DND-41 (cell line): ENCODE results near the gene ANXA1.
A peak's percentile ranks its signal among the peaks of the same experiment; 100 is the strongest.

Experiments
- ATAC-seq: fragments of 200-7000 bp; cut with Tn5 transposase; 3 replicates; pipeline ENCODE4 v1.9.1; 2021; ENCODE audit warnings: low read depth; ENCODE audit not compliant: insufficient read depth
- DNase-seq: peaks from one replicate; pipeline ENCODE4 v3.0.0-alpha.2; 2020
- H2AFZ ChIP-seq: 2 replicates; pipeline ENCODE4 v1.6.0; 2012; ENCODE audit warnings: low read depth, low read length
- H3K27ac ChIP-seq: 2 replicates; pipeline ENCODE4 v1.5.1; 2012; ENCODE audit warnings: low read length, inconsistent platforms
- H3K27me3 ChIP-seq: fragments of 200-600 bp; sonication (generic); 2 replicates; pipeline ENCODE4 v1.6.0; 2012; ENCODE audit warnings: low read length, mild to moderate bottlenecking, inconsistent platforms; ENCODE audit not compliant: insufficient read depth, poor library complexity
- H3K36me3 ChIP-seq: 2 replicates; pipeline ENCODE4 v1.5.1; 2012; ENCODE audit warnings: low read length, inconsistent platforms; ENCODE audit not compliant: insufficient read depth
- H3K4me1 ChIP-seq: 2 replicates; pipeline ENCODE4 v1.5.1; 2012; ENCODE audit warnings: mild to moderate bottlenecking, low read length; ENCODE audit not compliant: insufficient read depth
- H3K4me2 ChIP-seq: 2 replicates; pipeline ENCODE4 v1.6.0; 2012; ENCODE audit warnings: mild to moderate bottlenecking, moderate library complexity, low read length, inconsistent platforms; ENCODE audit not compliant: insufficient read depth
- H3K4me3 ChIP-seq, 2 experiments: fragments of 200-600 bp in 1 of 2; shearing (Covaris generic) in 1 of 2; 2 replicates each; pipeline ENCODE4 v1.5.1; 2012 to 2016; ENCODE audit warnings: inconsistent platforms in 2 of 2, low read length in 2 of 2, mild to moderate bottlenecking in 2 of 2, low read depth in 1 of 2, moderate library complexity in 1 of 2
- H3K79me2 ChIP-seq: 2 replicates; pipeline ENCODE4 v1.6.0; 2012; ENCODE audit warnings: low read length, inconsistent platforms; ENCODE audit not compliant: insufficient read depth
- H3K9ac ChIP-seq: 2 replicates; pipeline ENCODE4 v1.6.0; 2012; ENCODE audit warnings: low read depth, mild to moderate bottlenecking, inconsistent platforms, low read length, moderate library complexity
- H3K9me3 ChIP-seq: 2 replicates; pipeline ENCODE4 v1.5.1; 2012; ENCODE audit warnings: low read length, moderate library complexity, mild to moderate bottlenecking, inconsistent platforms; ENCODE audit not compliant: insufficient read depth, severe bottlenecking
- H4K20me1 ChIP-seq: 2 replicates; pipeline ENCODE4 v1.6.0; 2012; ENCODE audit warnings: low read length; ENCODE audit not compliant: insufficient read depth
- CTCF ChIP-seq: IDR thresholded peaks from 2 replicates; pipeline ENCODE4 v1.5.1; 2012; ENCODE audit warnings: borderline replicate concordance, low read length, moderate library complexity, mild to moderate bottlenecking; ENCODE audit not compliant: poor library complexity, severe bottlenecking; ENCODE audit errors: extremely low read depth
- EZH2 ChIP-seq: IDR thresholded peaks from 3 replicates; pipeline ENCODE4 v1.6.1; 2012; ENCODE audit warnings: borderline replicate concordance, low read depth, mild to moderate bottlenecking, moderate library complexity, low read length, inconsistent platforms; ENCODE audit not compliant: severe bottlenecking

The ANXA1 gene

GRCh38 chr9:73162987-73163768 lies 11.5 kb downstream of the ANXA1 start:
- Histone ChIP-seq H3K27ac (no peak overlapping the region), H3K4me1 (peaks cover 10% of the 10 kb centered on the region; the same call in 1 of the 2 replicates), H4K20me1 (no peaks in the 10 kb centered on the region), H3K4me2 (no peak overlapping the region), H3K36me3 (peaks cover 97% of the 10 kb centered on the region), H3K9me3 (no peaks in the 10 kb centered on the region), H3K9ac (no peak overlapping the region), H3K4me3 (no peak overlapping the region), H3K27me3 (no peaks in the 10 kb centered on the region), H2AFZ (no peak overlapping the region), H3K79me2 (peaks cover 18% of the 10 kb centered on the region)
- TF ChIP-seq CTCF, result no peak
- TF ChIP-seq EZH2, result no peak
- 0 out of 3 replicates have a peak, but pooled peaks have one; percentile 53 for ATAC-seq
- DNase-seq, result no peak

- no peaks in the 10 kb centered on the region for H3K79me2 ChIP-seq
- no peaks in the 10 kb centered on the region for H4K20me1 ChIP-seq
- H3K36me3 ChIP-seq, result peaks cover 96% of the 10 kb centered on the region
Measured at GRCh38 chr9:73165911-73166310, 14.2 kb downstream of the ANXA1 start.

GRCh38 chr9:73166468-73166867 lies 14.8 kb downstream of the ANXA1 start:
- Histone ChIP-seq H3K27me3 (no peaks in the 10 kb centered on the region), H3K4me3 (no peak overlapping the region), H2AFZ (no peak overlapping the region), H3K36me3 (peaks cover 91% of the 10 kb centered on the region), H4K20me1 (no peaks in the 10 kb centered on the region), H3K9ac (no peak overlapping the region), H3K79me2 (no peaks in the 10 kb centered on the region), H3K4me2 (no peak overlapping the region), H3K9me3 (no peaks in the 10 kb centered on the region), H3K27ac (no peak overlapping the region), H3K4me1 (no peaks in the 10 kb centered on the region)
- DNase-seq, result no peak
- TF ChIP-seq CTCF, result no peak
- TF ChIP-seq EZH2, result no peak
- no peak for ATAC-seq

More at GRCh38 chr9:73165911-73166310, 14.2 kb downstream of the ANXA1 start:
- no peak for DNase-seq
- no peak overlapping the region for H2AFZ ChIP-seq
- H3K4me1 ChIP-seq, result no peaks in the 10 kb centered on the region
- H3K27ac ChIP-seq, result no peak overlapping the region
- H3K4me2 ChIP-seq, result no peak overlapping the region
- no peak overlapping the region for H3K9ac ChIP-seq
- TF ChIP-seq CTCF, result no peak
- ATAC-seq, result no peak
- H3K27me3 ChIP-seq, result no peaks in the 10 kb centered on the region
- no peaks in the 10 kb centered on the region for H3K9me3 ChIP-seq
- H3K4me3 ChIP-seq, result no peak overlapping the region

- H3K4me1 ChIP-seq, result no peaks in the 10 kb centered on the region
- H3K9ac ChIP-seq, result no peak overlapping the region
- no peak overlapping the region for H2AFZ ChIP-seq
- H3K27me3 ChIP-seq, result no peaks in the 10 kb centered on the region
- H3K79me2 ChIP-seq, result no peaks in the 10 kb centered on the region
- peaks cover 79% of the 10 kb centered on the region for H3K36me3 ChIP-seq
- no peak overlapping the region for H3K27ac ChIP-seq
- ATAC-seq (no peak), DNase-seq (no peak)
- H3K4me3 ChIP-seq, result no peak overlapping the region
- H3K9me3 ChIP-seq, result no peaks in the 10 kb centered on the region
- no peaks in the 10 kb centered on the region for H4K20me1 ChIP-seq
- TF ChIP-seq EZH2 (no peak), CTCF (no peak)
- H3K4me2 ChIP-seq, result no peak overlapping the region
Measured at GRCh38 chr9:73167614-73168013, 15.9 kb downstream of the ANXA1 start.
